ENCODE measurements around the gene WFS1. TPM values are rescaled to one million over a fixed set of nuclear protein-coding genes. Genes with fewer than 3 reads are reported as not detected.

WFS1 gene
- total RNA-seq, 1 donor from 2014 or later, result 91.8 TPM

DNA sequence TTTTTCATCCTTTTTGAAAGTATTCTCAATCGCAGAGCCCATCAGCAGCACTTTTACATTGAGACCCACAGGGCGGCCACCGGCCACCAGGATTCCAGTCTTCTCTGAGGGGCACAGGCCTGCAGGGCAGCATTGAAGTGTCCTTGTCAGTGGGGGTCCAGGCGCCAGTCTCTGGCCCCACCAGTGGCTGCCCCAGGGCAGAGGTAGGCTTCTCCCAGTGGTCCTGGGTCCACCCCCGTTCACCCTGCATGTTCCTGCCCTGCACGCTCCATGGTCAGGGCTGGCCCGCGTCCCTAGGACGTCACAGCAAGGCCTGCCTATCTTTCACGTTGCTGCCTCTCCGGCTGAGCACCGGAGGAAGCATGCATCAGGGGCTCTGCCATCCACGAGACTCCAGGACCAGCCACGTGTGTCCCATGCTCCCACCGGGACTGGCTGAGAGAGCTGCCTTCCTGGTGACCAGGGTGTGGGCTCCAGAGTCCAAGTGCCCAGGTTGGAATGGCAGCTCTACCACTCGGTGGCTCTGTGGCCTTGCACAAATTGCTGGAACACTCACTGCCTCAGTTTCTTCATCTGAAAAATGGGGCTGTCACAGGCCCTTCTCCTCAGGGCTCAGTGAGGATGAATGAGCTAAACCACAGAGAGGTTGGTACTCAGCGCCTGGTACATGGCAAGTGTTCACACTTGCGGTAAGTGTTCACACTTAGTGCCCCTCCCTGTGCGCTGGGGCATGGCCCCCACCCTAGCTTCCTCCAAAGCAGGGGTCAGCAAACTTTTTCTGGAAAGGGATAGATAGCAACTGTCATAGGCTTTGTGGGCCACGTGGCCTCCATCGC is 38.6 kb upstream of the WFS1 start:
- Histone ChIP-seq H3K4me3 (no peak overlapping the region), H3K36me3 (no peaks in the 10 kb centered on the region), H3K27ac (no peak overlapping the region), H3K4me1 (no peaks in the 10 kb centered on the region), H3K9me3 (no peaks in the 10 kb centered on the region), H3K27me3 (no peaks in the 10 kb centered on the region)
- intact Hi-C loops (cut with DNase I), result no loop called here
- no peak for DNase-seq (ENCODE audit: extremely low spot score in 2 of 2)
- TF ChIP-seq POLR2A (IDR thresholded peaks at IDR 0.05) (no peak), POLR2AphosphoS5 (IDR thresholded peaks at IDR 0.05; ENCODE audit: insufficient read depth in 1 of 2, low read depth in 1 of 2) (no peak)
- TF ChIP-seq, protein P1, sequence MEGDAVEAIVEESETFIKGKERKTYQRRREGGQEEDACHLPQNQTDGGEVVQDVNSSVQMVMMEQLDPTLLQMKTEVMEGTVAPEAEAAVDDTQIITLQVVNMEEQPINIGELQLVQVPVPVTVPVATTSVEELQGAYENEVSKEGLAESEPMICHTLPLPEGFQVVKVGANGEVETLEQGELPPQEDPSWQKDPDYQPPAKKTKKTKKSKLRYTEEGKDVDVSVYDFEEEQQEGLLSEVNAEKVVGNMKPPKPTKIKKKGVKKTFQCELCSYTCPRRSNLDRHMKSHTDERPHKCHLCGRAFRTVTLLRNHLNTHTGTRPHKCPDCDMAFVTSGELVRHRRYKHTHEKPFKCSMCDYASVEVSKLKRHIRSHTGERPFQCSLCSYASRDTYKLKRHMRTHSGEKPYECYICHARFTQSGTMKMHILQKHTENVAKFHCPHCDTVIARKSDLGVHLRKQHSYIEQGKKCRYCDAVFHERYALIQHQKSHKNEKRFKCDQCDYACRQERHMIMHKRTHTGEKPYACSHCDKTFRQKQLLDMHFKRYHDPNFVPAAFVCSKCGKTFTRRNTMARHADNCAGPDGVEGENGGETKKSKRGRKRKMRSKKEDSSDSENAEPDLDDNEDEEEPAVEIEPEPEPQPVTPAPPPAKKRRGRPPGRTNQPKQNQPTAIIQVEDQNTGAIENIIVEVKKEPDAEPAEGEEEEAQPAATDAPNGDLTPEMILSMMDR (IDR thresholded peaks at IDR 0.05), result no peak

DNA sequence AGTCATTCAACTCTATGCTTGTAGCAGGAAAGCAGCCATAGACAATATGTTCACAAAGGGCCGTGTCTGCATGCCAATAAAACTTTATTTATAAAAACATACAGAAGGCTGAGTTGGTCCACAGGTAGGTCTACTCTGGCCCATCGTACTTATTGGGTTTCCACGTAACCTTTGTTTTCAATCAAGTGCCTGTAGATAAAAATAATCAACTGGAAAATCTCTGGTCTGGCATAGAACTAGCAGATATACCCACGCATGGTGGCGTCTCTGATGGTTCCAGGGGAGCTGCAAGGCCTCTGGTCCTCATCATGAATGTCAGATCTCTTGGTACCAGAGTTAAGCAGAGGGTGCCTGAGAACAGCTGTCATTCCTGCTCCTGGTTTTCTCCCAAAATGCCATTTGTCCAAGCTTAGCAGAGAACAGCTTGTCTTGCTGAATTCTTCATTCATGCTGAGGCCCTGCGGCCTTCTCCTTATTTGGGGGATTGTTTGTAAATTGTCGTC is 37.9 kb upstream of the WFS1 start:
- intact Hi-C loops (cut with DNase I), result no loop called here
- H3K9me3 ChIP-seq, result no peaks in the 10 kb centered on the region
- no peak overlapping the region for H3K4me3 ChIP-seq
- DNase-seq (ENCODE audit: extremely low spot score in 2 of 2), result no peak
- no peaks in the 10 kb centered on the region for H3K36me3 ChIP-seq
- no peak overlapping the region for H3K27ac ChIP-seq
- no peaks in the 10 kb centered on the region for H3K27me3 ChIP-seq
- no peaks in the 10 kb centered on the region for H3K4me1 ChIP-seq
- no peak for TF ChIP-seq POLR2AphosphoS5 (IDR thresholded peaks at IDR 0.05; ENCODE audit: insufficient read depth in 1 of 2, low read depth in 1 of 2)
- TF ChIP-seq, protein P1 (IDR thresholded peaks at IDR 0.05), result no peak
- TF ChIP-seq POLR2A (IDR thresholded peaks at IDR 0.05), result no peak

DNA sequence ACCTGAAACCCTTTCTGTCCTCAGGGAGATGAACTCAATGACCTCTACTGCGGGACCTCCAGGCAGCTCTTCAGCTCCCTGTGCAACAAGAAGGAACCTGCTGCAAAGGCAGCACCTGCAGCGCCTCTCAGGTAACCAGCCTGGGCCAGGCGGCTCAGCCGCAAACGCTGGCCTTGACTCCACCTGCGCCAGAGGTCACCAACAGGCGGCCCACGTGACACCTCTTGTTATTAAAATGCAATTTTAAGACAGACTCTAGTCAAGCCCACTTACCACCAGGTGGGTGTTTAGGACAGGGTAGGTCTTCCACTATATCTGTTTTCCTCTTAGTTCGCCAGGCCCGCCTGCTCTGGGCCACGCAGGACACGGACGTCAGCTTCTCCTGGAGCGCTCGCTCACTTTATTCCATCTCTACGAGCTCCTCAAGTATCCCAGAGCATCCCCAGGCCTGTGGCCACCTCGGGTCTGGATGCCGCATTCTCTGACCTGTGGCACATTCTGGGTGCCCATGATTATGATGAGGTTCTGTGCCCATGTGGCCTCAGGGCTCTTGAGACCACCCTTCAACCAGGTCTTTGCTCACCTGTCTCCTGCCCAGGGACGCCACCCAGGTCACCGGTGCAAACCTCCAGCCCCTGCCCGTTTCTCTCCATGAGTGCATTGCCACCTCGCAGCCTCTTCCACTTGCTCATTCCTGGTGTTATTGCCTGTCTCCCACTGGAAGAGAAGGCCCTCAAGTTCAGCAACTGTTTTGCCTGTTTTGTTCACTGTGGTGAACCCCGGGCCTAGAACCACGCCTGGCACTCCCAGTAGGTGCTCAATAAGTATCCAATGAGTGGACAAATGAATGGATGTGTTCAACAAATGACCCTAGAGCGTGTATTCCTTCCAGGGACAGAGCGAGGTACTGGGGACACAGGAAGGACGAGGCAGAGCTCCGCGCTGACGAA is 36.5 kb upstream of the WFS1 start:
- Histone ChIP-seq H3K4me1 (no peaks in the 10 kb centered on the region), H3K36me3 (no peaks in the 10 kb centered on the region), H3K9me3 (no peaks in the 10 kb centered on the region), H3K27me3 (no peaks in the 10 kb centered on the region), H3K27ac (no peak overlapping the region), H3K4me3 (no peak overlapping the region)
- DNase-seq (ENCODE audit: extremely low spot score in 2 of 2), result no peak
- intact Hi-C loops (cut with DNase I), result no loop called here
- no peak for TF ChIP-seq POLR2AphosphoS5 (IDR thresholded peaks at IDR 0.05; ENCODE audit: insufficient read depth in 1 of 2, low read depth in 1 of 2)
- TF ChIP-seq, protein P1 (IDR thresholded peaks at IDR 0.05), result no peak
- TF ChIP-seq POLR2A (IDR thresholded peaks at IDR 0.05), result no peak

DNA sequence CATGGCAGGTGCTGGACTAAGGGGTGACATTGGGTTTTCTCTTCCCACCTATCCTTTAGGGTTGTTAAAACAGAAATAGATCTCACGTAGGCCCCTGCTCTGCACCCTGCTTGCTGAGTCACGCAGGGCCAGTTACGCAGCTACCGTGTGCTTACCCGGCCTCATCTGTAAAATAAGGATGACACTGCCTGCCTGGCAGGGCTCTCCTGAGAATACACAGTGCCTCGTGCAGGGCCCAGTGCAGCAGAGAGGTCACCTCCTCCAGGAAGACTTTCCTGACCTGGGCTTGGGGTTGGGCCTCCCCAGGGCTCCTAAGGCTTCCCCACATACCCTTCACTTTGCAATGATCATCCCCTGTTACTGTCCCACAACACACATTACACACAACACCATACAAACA is 35.7 kb upstream of the WFS1 start:
- H3K27me3 ChIP-seq, result no peaks in the 10 kb centered on the region
- H3K4me3 ChIP-seq, result no peak overlapping the region
- no peak overlapping the region for H3K27ac ChIP-seq
- intact Hi-C loops (cut with DNase I), result no loop called here
- DNase-seq (ENCODE audit: extremely low spot score in 2 of 2), result no peak
- no peaks in the 10 kb centered on the region for H3K36me3 ChIP-seq
- TF ChIP-seq POLR2AphosphoS5 (IDR thresholded peaks at IDR 0.05; ENCODE audit: insufficient read depth in 1 of 2, low read depth in 1 of 2) (no peak), POLR2A (IDR thresholded peaks at IDR 0.05) (no peak)
- TF ChIP-seq, protein P1 (IDR thresholded peaks at IDR 0.05), result no peak
- no peaks in the 10 kb centered on the region for H3K4me1 ChIP-seq
- no peaks in the 10 kb centered on the region for H3K9me3 ChIP-seq
